AG09319 (cell line): ENCODE results near the gene TYW3.

Source experiments
- DNase-seq: peaks from one replicate; pipeline ENCODE4 v3.0.0-alpha.2; 2010; ENCODE audit warnings: low read depth; ENCODE audit errors: extremely low read depth
- CTCF ChIP-seq: IDR thresholded peaks from 2 replicates; pipeline ENCODE4 v1.5.1; 2011; ENCODE audit warnings: low read depth, mild to moderate bottlenecking, inconsistent platforms, low read length, moderate library complexity

Gene TYW3

GRCh38 chr1:74693473-74693872 lies 39.5 kb upstream of the TYW3 start:
- no peak for TF ChIP-seq CTCF
- no peak for DNase-seq

- no peak for TF ChIP-seq CTCF
- no peak for DNase-seq
Observed at GRCh38 chr1:74697832-74698231, 35.1 kb upstream of the TYW3 start.

GRCh38 chr1:74699331-74699730 lies 33.6 kb upstream of the TYW3 start:
- no peak for DNase-seq
- TF ChIP-seq CTCF: no peak

- DNase-seq: no peak
- no peak for TF ChIP-seq CTCF
Observed at GRCh38 chr1:74703386-74704182, 29.4 kb upstream of the TYW3 start.

- no peak for TF ChIP-seq CTCF
- no peak for DNase-seq
Observed at GRCh38 chr1:74712881-74713280, 20.1 kb upstream of the TYW3 start.

GRCh38 chr1:74713849-74714248 lies 19.1 kb upstream of the TYW3 start:
- no peak for TF ChIP-seq CTCF
- DNase-seq: no peak

GRCh38 chr1:74714429-74715235 lies 18.3 kb upstream of the TYW3 start:
- DNase-seq: no peak
- TF ChIP-seq CTCF: no peak
